GM18505 (cell line): ENCODE results near the gene TEX11.
"Not testable (repeated sequence)": the region's sequence is repeated elsewhere in the genome, so short reads cannot be mapped to it uniquely, and the experiment has no call there.

Experiments
- ATAC-seq: cut with Tn5 transposase; IDR thresholded peaks from one replicate; pipeline ENCODE4 v1.9.1; 2021; ENCODE audit not compliant: unreplicated experiment
- POLR2A ChIP-seq: IDR thresholded peaks from 4 replicates; pipeline ENCODE4 v1.6.1; 2011; ENCODE audit warnings: borderline replicate concordance; ENCODE audit not compliant: insufficient read depth, insufficient read length; ENCODE audit errors: extremely low read depth

The TEX11 gene

GRCh38 chrX:70908541-70908940, at the start of gene TEX11:
Gene TEX11 (minus strand): TSS chrX:70908711. CDS start chrX:70907789, 922 bp downstream.
- TF ChIP-seq POLR2A = no peak
- no peak for ATAC-seq

- no peak for ATAC-seq
- TF ChIP-seq POLR2A = no peak
Observed at GRCh38 chrX:70954871-70955270, 46.4 kb upstream of the TEX11 start.

GRCh38 chrX:70924294-70924911, 15.9 kb upstream of the TEX11 start:
- no peak for ATAC-seq

GRCh38 chrX:70922774-70923473, 14.4 kb upstream of the TEX11 start:
- ATAC-seq = no peak
- no peak for TF ChIP-seq POLR2A

More at GRCh38 chrX:70924294-70924911, 15.9 kb upstream of the TEX11 start:
- TF ChIP-seq POLR2A = no peak

GRCh38 chrX:70921709-70922352, 13.3 kb upstream of the TEX11 start:
- no peak for ATAC-seq
- TF ChIP-seq POLR2A = no peak

GRCh38 chrX:70916754-70917153, 8.2 kb upstream of the TEX11 start:
- ATAC-seq = no peak
- no peak for TF ChIP-seq POLR2A

GRCh38 chrX:70907900-70908299, 611 bp downstream of the TEX11 start:
- no peak for TF ChIP-seq POLR2A
- no peak for ATAC-seq

GRCh38 chrX:70901465-70901864, 7.0 kb downstream of the TEX11 start:
- no peak for ATAC-seq

GRCh38 chrX:70890441-70890840, 18.1 kb downstream of the TEX11 start:
- not testable (repeated sequence) for ATAC-seq

More at GRCh38 chrX:70901465-70901864, 7.0 kb downstream of the TEX11 start:
- no peak for TF ChIP-seq POLR2A

GRCh38 chrX:70878902-70879301, 29.6 kb downstream of the TEX11 start:
- ATAC-seq = no peak
- TF ChIP-seq POLR2A = no peak

- no peak for ATAC-seq
- TF ChIP-seq POLR2A = no peak
Observed at GRCh38 chrX:70852294-70852693, 56.2 kb downstream of the TEX11 start.

- ATAC-seq = not testable (repeated sequence)
Observed at GRCh38 chrX:70844081-70844480, 64.4 kb downstream of the TEX11 start.

- ATAC-seq = not testable (repeated sequence)
Observed at GRCh38 chrX:70843620-70844019, 64.9 kb downstream of the TEX11 start.

- ATAC-seq = no peak
- TF ChIP-seq POLR2A = no peak
Observed at GRCh38 chrX:70834589-70834988, 73.9 kb downstream of the TEX11 start.
